ENCODE results near the gene SPINT1. TPM values are rescaled to one million over a fixed set of nuclear protein-coding genes. Genes with fewer than 3 reads are reported as not detected.

The SPINT1 gene
- total and polyA plus RNA-seq, 2 of the 13 experiments (the other 11 are each of a cell fraction or from before 2014, with no cell fraction given): 0.49 to 2.5 TPM

DNA sequence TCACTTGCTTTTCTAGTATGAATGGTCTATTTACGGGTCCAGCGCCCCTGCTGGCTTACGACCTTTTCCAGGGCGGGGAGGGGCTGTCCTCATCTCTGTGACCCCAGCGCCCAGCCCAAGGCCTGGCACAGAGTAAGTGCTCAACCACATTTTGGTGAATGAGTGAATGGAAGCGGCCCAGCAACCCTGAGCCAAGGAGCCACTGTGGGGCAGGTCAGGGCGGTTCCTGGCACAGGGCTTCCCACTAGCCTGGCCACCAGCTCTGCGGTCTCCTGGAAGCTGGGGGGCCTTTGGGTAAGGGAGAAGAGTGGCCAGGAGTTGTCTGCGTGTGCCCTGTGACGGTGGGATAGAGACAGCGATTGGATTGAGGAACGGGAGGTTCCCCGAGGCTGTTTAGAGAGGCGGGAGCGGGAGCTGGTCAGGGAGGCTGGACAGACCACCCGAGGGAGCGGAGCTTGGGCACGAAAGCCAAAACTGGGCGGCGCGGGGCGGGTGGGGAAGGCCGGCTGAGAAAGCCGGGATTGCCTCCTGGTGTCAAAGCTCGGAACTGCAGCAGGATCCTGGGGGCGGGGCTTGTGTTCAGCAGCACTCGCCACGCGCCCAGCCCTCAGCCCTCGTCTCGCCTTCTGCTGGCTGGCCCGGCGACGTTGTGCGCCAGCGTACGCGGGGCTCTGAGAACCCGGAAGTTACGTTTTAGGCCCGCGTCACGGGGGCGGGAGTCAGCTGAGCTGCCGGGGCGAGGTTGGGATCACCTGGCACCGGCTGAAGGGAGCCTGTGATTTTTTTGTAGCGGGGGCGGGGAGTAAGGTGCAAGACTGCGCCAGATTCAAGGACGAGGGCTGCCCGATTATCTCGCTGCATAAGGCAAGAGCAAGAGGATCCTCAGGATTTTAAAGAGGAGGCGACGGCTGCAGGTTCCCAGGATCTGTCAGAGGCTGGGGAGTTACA lies 50.2 kb downstream of the SPINT1 start, which contains the start of gene VPS18 (continued):
- TF ChIP-seq ZNF138 (CRISPR knock-in tag; IDR thresholded peaks at IDR 0.05; ENCODE audit: low read depth) (no peak), ZNF530 (CRISPR knock-in tag; IDR thresholded peaks at IDR 0.05; ENCODE audit: low read depth) (no peak; the same call in 1 of the 2 replicates), ADNP (CRISPR knock-in tag; IDR thresholded peaks at IDR 0.05) (no peak), TOE1 (CRISPR knock-in tag; IDR thresholded peaks at IDR 0.05) (no peak)
- TF ChIP-seq, protein P1, sequence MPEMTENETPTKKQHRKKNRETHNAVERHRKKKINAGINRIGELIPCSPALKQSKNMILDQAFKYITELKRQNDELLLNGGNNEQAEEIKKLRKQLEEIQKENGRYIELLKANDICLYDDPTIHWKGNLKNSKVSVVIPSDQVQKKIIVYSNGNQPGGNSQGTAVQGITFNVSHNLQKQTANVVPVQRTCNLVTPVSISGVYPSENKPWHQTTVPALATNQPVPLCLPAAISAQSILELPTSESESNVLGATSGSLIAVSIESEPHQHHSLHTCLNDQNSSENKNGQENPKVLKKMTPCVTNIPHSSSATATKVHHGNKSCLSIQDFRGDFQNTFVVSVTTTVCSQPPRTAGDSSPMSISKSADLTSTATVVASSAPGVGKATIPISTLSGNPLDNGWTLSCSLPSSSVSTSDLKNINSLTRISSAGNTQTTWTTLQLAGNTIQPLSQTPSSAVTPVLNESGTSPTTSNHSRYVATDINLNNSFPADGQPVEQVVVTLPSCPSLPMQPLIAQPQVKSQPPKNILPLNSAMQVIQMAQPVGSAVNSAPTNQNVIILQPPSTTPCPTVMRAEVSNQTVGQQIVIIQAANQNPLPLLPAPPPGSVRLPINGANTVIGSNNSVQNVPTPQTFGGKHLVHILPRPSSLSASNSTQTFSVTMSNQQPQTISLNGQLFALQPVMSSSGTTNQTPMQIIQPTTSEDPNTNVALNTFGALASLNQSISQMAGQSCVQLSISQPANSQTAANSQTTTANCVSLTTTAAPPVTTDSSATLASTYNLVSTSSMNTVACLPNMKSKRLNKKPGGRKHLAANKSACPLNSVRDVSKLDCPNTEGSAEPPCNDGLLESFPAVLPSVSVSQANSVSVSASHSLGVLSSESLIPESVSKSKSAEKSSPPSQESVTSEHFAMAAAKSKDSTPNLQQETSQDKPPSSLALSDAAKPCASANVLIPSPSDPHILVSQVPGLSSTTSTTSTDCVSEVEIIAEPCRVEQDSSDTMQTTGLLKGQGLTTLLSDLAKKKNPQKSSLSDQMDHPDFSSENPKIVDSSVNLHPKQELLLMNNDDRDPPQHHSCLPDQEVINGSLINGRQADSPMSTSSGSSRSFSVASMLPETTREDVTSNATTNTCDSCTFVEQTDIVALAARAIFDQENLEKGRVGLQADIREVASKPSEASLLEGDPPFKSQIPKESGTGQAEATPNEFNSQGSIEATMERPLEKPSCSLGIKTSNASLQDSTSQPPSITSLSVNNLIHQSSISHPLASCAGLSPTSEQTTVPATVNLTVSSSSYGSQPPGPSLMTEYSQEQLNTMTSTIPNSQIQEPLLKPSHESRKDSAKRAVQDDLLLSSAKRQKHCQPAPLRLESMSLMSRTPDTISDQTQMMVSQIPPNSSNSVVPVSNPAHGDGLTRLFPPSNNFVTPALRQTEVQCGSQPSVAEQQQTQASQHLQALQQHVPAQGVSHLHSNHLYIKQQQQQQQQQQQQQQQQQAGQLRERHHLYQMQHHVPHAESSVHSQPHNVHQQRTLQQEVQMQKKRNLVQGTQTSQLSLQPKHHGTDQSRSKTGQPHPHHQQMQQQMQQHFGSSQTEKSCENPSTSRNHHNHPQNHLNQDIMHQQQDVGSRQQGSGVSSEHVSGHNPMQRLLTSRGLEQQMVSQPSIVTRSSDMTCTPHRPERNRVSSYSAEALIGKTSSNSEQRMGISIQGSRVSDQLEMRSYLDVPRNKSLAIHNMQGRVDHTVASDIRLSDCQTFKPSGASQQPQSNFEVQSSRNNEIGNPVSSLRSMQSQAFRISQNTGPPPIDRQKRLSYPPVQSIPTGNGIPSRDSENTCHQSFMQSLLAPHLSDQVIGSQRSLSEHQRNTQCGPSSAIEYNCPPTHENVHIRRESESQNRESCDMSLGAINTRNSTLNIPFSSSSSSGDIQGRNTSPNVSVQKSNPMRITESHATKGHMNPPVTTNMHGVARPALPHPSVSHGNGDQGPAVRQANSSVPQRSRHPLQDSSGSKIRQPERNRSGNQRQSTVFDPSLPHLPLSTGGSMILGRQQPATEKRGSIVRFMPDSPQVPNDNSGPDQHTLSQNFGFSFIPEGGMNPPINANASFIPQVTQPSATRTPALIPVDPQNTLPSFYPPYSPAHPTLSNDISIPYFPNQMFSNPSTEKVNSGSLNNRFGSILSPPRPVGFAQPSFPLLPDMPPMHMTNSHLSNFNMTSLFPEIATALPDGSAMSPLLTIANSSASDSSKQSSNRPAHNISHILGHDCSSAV (CRISPR knock-in tag; IDR thresholded peaks at IDR 0.05; ENCODE audit: borderline replicate concordance): no peak
- TF ChIP-seq, protein P2, sequence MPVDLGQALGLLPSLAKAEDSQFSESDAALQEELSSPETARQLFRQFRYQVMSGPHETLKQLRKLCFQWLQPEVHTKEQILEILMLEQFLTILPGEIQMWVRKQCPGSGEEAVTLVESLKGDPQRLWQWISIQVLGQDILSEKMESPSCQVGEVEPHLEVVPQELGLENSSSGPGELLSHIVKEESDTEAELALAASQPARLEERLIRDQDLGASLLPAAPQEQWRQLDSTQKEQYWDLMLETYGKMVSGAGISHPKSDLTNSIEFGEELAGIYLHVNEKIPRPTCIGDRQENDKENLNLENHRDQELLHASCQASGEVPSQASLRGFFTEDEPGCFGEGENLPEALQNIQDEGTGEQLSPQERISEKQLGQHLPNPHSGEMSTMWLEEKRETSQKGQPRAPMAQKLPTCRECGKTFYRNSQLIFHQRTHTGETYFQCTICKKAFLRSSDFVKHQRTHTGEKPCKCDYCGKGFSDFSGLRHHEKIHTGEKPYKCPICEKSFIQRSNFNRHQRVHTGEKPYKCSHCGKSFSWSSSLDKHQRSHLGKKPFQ (CRISPR knock-in tag; IDR thresholded peaks at IDR 0.05; ENCODE audit: insufficient replicate concordance): peak; percentile 85
